NCI-H526 treated with DMSO at 0.1 percent for 48 hours (cell line): ENCODE results near the gene KCNK6.
A peak's percentile ranks its signal among the peaks of the same experiment; 100 is the strongest.
"Not testable (repeated sequence)": the region's sequence is repeated elsewhere in the genome, so short reads cannot be mapped to it uniquely, and the experiment has no call there.

Experiments
- DNase-seq: peaks from one replicate; lab custom pipeline; 2025; lab: John Stamatoyannopoulos, UW

The KCNK6 gene

GRCh38 chr19:38362076-38362945 is 42.7 kb downstream of the KCNK6 start:
- DNase-seq, result peak; percentile 55

- not testable (repeated sequence) for DNase-seq
Observed at GRCh38 chr19:38362946-38363688, 43.5 kb downstream of the KCNK6 start.

- no peak for DNase-seq
Observed at GRCh38 chr19:38367041-38367440, 47.4 kb downstream of the KCNK6 start.

GRCh38 chr19:38369584-38369983 is 49.9 kb downstream of the KCNK6 start:
- DNase-seq, result no peak

GRCh38 chr19:38370299-38370698 is 50.7 kb downstream of the KCNK6 start:
- DNase-seq, result no peak

- no peak for DNase-seq
Observed at GRCh38 chr19:38371081-38371480, 51.4 kb downstream of the KCNK6 start.

- DNase-seq, result no peak
Observed at GRCh38 chr19:38373907-38374331, 54.3 kb downstream of the KCNK6 start.

GRCh38 chr19:38374332-38375097 is 54.9 kb downstream of the KCNK6 start, which contains the start of gene PSMD8:
Gene PSMD8 (plus strand): TSS chr19:38374571. CDS start chr19:38374602, 31 bp downstream.
- DNase-seq, result peak; percentile 99

- no peak for DNase-seq
Observed at GRCh38 chr19:38375098-38375493, 55.5 kb downstream of the KCNK6 start.

GRCh38 chr19:38375748-38376147 is 56.1 kb downstream of the KCNK6 start:
- DNase-seq, result no peak

GRCh38 chr19:38376576-38376975 is 56.9 kb downstream of the KCNK6 start:
- no peak for DNase-seq

GRCh38 chr19:38377052-38377451 is 57.4 kb downstream of the KCNK6 start:
- DNase-seq, result no peak

GRCh38 chr19:38378866-38379265 is 59.2 kb downstream of the KCNK6 start:
- no peak for DNase-seq

- DNase-seq, result no peak
Observed at GRCh38 chr19:38381138-38381537, 61.5 kb downstream of the KCNK6 start.
